Measurements from ENCODE around the gene PPP2R2C. TPM values are rescaled to one million over a fixed set of nuclear protein-coding genes. Genes with fewer than 3 reads are reported as not detected.

Gene PPP2R2C
- total RNA-seq, 2 donors from 2014 or later, result not detected

DNA sequence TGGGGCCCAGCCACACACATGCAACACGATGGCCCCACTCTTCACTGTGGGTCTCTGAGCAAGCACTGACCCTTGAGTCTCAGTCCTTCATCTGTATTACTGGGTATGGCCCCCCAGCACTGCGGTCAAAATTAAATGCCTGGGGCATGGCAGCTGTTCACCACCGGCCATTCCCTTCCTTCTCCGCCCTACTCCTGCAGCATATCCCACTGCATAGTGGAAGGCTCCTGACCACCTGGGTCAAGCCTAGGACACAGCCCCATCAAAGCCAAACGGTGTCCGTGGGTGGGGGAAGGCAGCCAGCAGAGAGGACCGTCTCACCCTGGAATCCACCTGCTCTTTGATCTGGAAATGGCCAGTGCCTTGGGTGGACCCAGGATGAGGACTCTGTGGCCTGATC, 30.7 kb downstream of the PPP2R2C start:
- no peak overlapping the region for H3K4me3 Mint-ChIP-seq
- ATAC-seq (replicated peaks), result no peak
- peaks cover 8% of the 10 kb centered on the region for H3K27me3 Mint-ChIP-seq
- H3K36me3 Mint-ChIP-seq (ENCODE audit: low read depth), result no peaks in the 10 kb centered on the region
- H3K4me1 Mint-ChIP-seq, result no peaks in the 10 kb centered on the region
- H3K9me3 Mint-ChIP-seq, result no peaks in the 10 kb centered on the region
- H3K27ac Mint-ChIP-seq, result no peak overlapping the region

- Mint-ChIP-seq H3K27ac (no peak overlapping the region), H3K4me3 (no peak overlapping the region), H3K36me3 (ENCODE audit: low read depth) (no peaks in the 10 kb centered on the region), H3K4me1 (no peaks in the 10 kb centered on the region), H3K9me3 (no peaks in the 10 kb centered on the region), H3K27me3 (peaks cover 8% of the 10 kb centered on the region)
- no peak for ATAC-seq (replicated peaks)
Measured at GRCh38 chr4:6441202-6441582, 31.2 kb downstream of the PPP2R2C start.

DNA sequence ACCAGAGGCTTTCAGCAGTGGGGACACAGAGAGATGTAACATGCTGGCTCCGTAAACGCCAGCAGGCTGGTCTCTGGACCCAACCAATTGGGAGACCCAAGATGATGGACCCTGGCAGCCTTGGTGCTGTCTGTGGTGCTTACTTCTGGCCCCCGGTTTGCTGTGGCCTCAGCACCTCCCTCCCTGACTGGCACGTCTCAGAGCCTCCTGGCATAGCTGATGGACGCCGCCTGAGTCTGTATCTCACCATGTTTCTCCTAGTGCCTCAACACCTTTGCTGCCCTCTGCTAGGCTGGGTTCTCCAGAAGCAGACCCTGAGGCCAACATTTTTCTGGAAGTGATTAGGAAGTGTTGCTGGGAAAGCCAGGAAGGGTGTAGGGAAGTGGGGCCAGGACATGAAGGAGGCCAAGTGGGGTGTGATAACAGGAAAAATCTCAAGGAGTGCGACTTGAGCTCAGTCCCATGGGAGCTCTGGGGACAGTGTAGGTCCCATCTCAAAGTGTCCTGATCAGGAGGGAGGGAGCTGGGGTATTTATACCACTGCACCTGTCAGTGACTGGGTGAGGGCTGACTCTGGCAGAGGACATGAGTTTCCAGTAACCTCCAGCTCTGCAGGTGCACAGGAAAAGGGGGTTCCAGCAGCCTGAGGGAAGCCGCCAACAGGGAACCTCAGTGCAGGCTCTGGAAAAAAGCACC, 31.8 kb downstream of the PPP2R2C start:
- Mint-ChIP-seq H3K4me1 (no peaks in the 10 kb centered on the region), H3K9me3 (no peaks in the 10 kb centered on the region), H3K27ac (no peak overlapping the region), H3K4me3 (no peak overlapping the region), H3K36me3 (ENCODE audit: low read depth) (no peaks in the 10 kb centered on the region), H3K27me3 (peaks cover 8% of the 10 kb centered on the region)
- ATAC-seq (replicated peaks), result no peak

DNA sequence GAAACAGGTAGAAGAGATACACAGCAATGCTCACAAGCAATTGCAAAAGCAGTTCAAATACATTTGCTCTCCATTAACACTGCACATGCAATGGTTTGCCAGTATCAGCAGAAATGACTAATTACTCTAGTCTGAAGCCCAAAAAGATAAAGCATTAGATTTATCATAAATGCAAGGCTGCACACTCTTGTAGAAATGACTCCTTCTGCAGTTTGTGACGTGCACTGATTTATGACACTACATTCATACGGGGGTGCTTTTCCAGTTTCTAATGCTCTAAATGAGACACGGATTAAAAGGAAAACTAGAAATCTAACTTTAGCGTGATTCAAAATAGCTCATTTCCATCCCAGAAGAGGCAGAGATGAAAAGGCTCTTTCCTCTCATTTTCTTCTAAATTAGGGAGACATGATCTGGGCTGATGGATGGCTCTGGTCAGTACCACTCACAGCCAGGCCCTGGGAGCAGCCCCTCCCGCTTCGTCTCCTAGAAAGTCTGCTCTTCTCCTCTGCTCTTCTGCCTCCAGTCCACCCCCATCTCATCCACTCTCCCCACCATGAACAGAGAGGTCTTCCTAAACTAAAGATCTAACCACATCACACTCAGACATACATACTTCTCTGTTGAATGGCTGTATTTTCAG, 33.2 kb downstream of the PPP2R2C start:
- no peak for ATAC-seq (replicated peaks)
- Mint-ChIP-seq H3K9me3 (peaks cover 6% of the 10 kb centered on the region), H3K27ac (no peak overlapping the region), H3K4me1 (no peaks in the 10 kb centered on the region), H3K4me3 (no peak overlapping the region), H3K27me3 (peaks cover 13% of the 10 kb centered on the region), H3K36me3 (ENCODE audit: low read depth) (no peaks in the 10 kb centered on the region)

DNA sequence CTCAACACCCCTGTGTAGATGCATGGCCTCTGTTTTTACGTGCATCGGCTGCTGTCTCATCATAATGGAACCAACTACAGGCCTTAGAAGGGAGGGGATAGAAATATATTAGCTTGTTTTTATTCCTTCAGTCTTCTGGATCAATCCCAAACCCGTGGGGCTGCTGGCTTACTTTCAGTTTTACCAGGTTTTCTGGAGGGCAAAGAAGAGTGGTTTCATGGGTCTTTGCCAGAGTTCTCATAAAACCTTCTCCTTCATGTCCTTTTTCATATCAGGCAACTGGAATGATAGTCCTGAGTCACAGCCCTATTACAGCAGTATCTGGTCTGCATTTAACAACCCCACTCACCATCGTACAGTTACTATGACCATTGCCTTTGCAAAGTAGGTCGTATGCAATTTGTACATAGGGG, 34.6 kb downstream of the PPP2R2C start:
- Mint-ChIP-seq H3K4me3 (no peak overlapping the region), H3K4me1 (no peaks in the 10 kb centered on the region), H3K36me3 (ENCODE audit: low read depth) (no peaks in the 10 kb centered on the region), H3K9me3 (peaks cover 6% of the 10 kb centered on the region), H3K27ac (no peak overlapping the region), H3K27me3 (peaks cover 13% of the 10 kb centered on the region)
- no peak for ATAC-seq (replicated peaks)

- Mint-ChIP-seq H3K9me3 (peaks cover 10% of the 10 kb centered on the region), H3K27ac (no peak overlapping the region), H3K36me3 (ENCODE audit: low read depth) (no peaks in the 10 kb centered on the region), H3K27me3 (peaks cover 11% of the 10 kb centered on the region), H3K4me1 (no peaks in the 10 kb centered on the region), H3K4me3 (no peak overlapping the region)
- ATAC-seq (replicated peaks), result no peak
Measured at GRCh38 chr4:6435010-6435409, 37.4 kb downstream of the PPP2R2C start.

DNA sequence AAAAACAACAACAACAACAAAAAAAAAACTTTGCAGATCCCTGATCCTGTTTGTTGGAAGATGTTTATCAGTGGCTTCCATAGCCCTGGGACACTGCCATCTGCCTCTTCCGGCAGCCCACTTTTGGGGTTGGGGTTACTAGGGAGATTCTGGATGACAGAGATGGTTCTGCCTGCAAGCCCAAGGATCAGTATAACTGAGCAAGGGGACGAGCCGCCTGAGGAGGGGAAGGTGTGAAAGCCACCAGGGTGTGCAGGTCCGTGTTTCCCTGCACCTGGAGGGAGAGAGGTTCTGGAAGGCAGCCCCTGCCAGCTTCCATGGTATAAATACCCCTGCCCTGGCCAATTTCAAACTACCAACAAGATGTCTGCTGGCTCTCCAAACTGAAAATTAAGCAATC, 41.5 kb downstream of the PPP2R2C start:
- H3K36me3 Mint-ChIP-seq (ENCODE audit: low read depth), result no peaks in the 10 kb centered on the region
- no peaks in the 10 kb centered on the region for H3K4me1 Mint-ChIP-seq
- H3K4me3 Mint-ChIP-seq, result no peak overlapping the region
- H3K9me3 Mint-ChIP-seq, result peaks cover 10% of the 10 kb centered on the region
- no peak for ATAC-seq (replicated peaks)
- H3K27me3 Mint-ChIP-seq, result peaks cover 7% of the 10 kb centered on the region
- no peak overlapping the region for H3K27ac Mint-ChIP-seq

GRCh38 chr4:6427439-6428090, 44.8 kb downstream of the PPP2R2C start:
- Mint-ChIP-seq H3K27ac (no peak overlapping the region), H3K4me3 (no peak overlapping the region), H3K27me3 (peaks cover 18% of the 10 kb centered on the region), H3K36me3 (ENCODE audit: low read depth) (no peaks in the 10 kb centered on the region), H3K9me3 (peaks cover 1% of the 10 kb centered on the region), H3K4me1 (no peaks in the 10 kb centered on the region)
- ATAC-seq (replicated peaks), result no peak

- no peak overlapping the region for H3K4me3 Mint-ChIP-seq
- peaks cover 15% of the 10 kb centered on the region for H3K27me3 Mint-ChIP-seq
- no peak overlapping the region for H3K27ac Mint-ChIP-seq
- H3K36me3 Mint-ChIP-seq (ENCODE audit: low read depth), result no peaks in the 10 kb centered on the region
- no peak for ATAC-seq (replicated peaks)
- no peaks in the 10 kb centered on the region for H3K9me3 Mint-ChIP-seq
- H3K4me1 Mint-ChIP-seq, result no peaks in the 10 kb centered on the region
Measured at GRCh38 chr4:6426571-6427438, 45.6 kb downstream of the PPP2R2C start.

DNA sequence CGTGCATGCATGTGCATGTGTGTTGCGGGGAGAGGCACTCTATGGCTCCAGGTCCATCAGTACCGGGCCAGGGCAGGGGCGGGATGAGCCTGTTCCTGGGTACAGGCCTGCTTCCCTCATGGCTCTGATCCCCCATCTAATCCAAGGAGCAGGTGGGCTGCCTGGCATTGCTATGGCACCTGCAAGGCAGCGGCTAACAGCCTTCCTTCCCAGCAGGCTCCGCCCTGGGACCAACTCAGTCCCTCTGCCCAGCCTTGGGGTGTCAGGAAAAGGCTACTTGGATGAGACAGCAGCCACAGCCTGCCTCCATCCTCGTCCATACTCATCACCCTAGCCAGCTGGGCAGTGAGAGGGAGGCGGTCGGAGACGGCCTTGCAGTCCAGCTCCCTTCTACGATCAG, 46.5 kb downstream of the PPP2R2C start:
- ATAC-seq (replicated peaks), result no peak

DNA sequence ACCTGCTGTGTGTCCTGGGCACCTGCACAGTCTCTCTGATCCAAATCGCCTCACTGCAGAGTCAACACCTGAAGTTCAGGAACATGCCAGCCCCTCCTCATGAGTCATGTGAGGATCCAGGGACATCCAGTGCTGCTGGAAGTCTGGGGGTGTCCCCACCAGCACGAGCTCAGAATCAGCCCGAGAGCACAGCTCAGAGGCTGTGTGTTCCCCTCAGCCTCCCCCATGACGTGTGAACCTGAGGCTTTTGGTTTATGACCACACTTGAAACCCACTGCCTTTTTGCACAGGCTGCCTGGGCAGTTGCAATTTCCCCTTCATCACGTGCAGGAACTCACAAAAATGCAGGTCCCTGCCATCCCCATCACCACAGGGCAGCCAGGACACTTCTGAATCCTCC, 47.1 kb downstream of the PPP2R2C start:
- H3K9me3 Mint-ChIP-seq, result no peaks in the 10 kb centered on the region
- H3K36me3 Mint-ChIP-seq (ENCODE audit: low read depth), result no peaks in the 10 kb centered on the region
- ATAC-seq (replicated peaks), result no peak
- no peak overlapping the region for H3K4me3 Mint-ChIP-seq
- no peak overlapping the region for H3K27ac Mint-ChIP-seq
- H3K27me3 Mint-ChIP-seq, result peaks cover 18% of the 10 kb centered on the region
- no peaks in the 10 kb centered on the region for H3K4me1 Mint-ChIP-seq

More for the DNA sequence above, 46.5 kb downstream of the PPP2R2C start:
- Mint-ChIP-seq H3K4me1 (no peaks in the 10 kb centered on the region), H3K27ac (no peak overlapping the region), H3K4me3 (no peak overlapping the region), H3K27me3 (peaks cover 15% of the 10 kb centered on the region), H3K36me3 (ENCODE audit: low read depth) (no peaks in the 10 kb centered on the region), H3K9me3 (no peaks in the 10 kb centered on the region)

- Mint-ChIP-seq H3K9me3 (no peaks in the 10 kb centered on the region), H3K4me1 (no peaks in the 10 kb centered on the region)
Measured at GRCh38 chr4:6424425-6424824, 48.0 kb downstream of the PPP2R2C start.

DNA sequence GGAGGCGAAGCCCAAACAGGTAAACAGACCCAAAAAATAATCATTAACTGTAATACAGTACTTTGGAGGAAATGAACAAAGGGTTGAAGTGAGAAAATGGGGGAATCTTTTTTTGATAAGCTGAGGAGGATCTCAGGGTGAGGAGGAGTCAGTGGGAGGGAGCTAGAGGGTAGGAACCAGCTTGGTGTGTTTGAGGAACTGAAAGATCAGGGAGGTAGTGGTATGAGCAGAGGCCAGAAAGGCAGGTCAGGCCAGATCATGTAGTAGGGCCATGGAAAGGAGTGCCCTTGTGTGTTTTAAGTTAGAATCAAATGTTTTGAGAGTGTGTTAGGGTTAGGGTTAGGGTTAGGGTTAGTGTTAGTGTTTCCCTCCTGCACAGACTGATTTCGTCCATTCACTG, 48.8 kb downstream of the PPP2R2C start:
- no peaks in the 10 kb centered on the region for H3K4me1 Mint-ChIP-seq
- no peaks in the 10 kb centered on the region for H3K36me3 Mint-ChIP-seq (ENCODE audit: low read depth)
- peaks cover 21% of the 10 kb centered on the region for H3K27me3 Mint-ChIP-seq
- ATAC-seq (replicated peaks), result no peak
- H3K4me3 Mint-ChIP-seq, result no peak overlapping the region
- H3K9me3 Mint-ChIP-seq, result no peaks in the 10 kb centered on the region
- H3K27ac Mint-ChIP-seq, result no peak overlapping the region

More at GRCh38 chr4:6424425-6424824, 48.0 kb downstream of the PPP2R2C start:
- H3K27ac Mint-ChIP-seq, result no peak overlapping the region
- ATAC-seq (replicated peaks), result no peak
- H3K36me3 Mint-ChIP-seq (ENCODE audit: low read depth), result no peaks in the 10 kb centered on the region
- H3K4me3 Mint-ChIP-seq, result no peak overlapping the region
- peaks cover 21% of the 10 kb centered on the region for H3K27me3 Mint-ChIP-seq

DNA sequence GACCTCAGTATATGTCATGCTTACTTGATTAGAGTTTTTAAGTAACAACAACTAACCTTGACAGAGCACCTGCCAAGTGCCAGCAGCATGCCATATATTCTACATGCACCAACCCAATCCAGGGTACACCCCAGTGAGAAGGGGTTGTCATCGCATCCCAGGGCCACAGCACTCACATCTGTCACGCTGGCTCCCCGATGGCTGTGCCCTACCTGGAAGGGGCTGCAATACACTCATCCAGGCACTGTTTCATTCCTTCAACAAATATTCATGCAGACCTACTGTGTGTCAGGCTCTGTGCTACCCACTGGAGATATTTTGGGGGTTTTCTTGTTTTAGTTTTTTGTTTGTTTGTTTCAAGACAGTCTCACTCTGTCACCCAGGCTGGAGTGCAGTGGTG, 49.5 kb downstream of the PPP2R2C start:
- H3K27ac Mint-ChIP-seq, result no peak overlapping the region
- no peak for ATAC-seq (replicated peaks)
- peaks cover 24% of the 10 kb centered on the region for H3K27me3 Mint-ChIP-seq
- H3K4me3 Mint-ChIP-seq, result no peak overlapping the region
- H3K36me3 Mint-ChIP-seq (ENCODE audit: low read depth), result no peaks in the 10 kb centered on the region
- no peaks in the 10 kb centered on the region for H3K9me3 Mint-ChIP-seq
- no peaks in the 10 kb centered on the region for H3K4me1 Mint-ChIP-seq

Data from activated T-helper 17 cell treated with anti-CD3 and anti-CD28 coated beads, Interleukin-2, amount 50 U/mL, for 72 hours (primary cell).